Fibroblast of mammary gland (primary cell): Measurements from ENCODE around the gene THOC1.

Experiments
- DNase-seq: peaks from one replicate; pipeline ENCODE4 v3.0.0-alpha.2; 2010; ENCODE audit warnings: low read depth
- H3K4me3 ChIP-seq: 2 replicates; pipeline ENCODE4 v1.5.1; 2011; ENCODE audit warnings: low read depth, mild to moderate bottlenecking, low read length, moderate library complexity; ENCODE audit not compliant: control insufficient read depth
- CTCF ChIP-seq: conservative IDR thresholded peaks from 2 replicates; pipeline ENCODE4 v1.5.1; 2011; ENCODE audit warnings: low read depth, low read length, inconsistent platforms; ENCODE audit not compliant: control insufficient read depth, insufficient read depth

THOC1 gene

DNA sequence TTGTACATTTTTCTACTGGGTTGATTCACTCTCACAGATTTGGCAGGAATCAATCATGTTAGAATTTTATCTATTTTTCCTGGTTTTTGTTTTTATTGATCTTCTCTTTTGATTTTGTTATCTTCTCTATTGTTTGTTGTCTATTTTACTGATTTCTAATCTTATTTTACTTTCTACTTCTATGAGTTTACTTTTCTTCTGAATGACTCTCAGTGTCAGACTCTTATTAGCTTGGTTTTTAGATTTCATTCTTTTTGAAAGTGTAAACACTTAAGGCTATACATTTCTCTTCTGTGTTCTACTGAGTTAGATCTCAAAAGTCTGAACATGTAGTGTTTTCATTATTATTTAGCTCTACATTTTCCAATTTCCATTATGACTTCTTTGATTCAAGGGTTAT is 47.1 kb downstream of the THOC1 start:
- DNase-seq, result no peak
- no peak for TF ChIP-seq CTCF
- no peak overlapping the region for H3K4me3 ChIP-seq

- DNase-seq, result no peak
- no peak for TF ChIP-seq CTCF
Observed at GRCh38 chr18:217532-218336, 50.1 kb downstream of the THOC1 start.

DNA sequence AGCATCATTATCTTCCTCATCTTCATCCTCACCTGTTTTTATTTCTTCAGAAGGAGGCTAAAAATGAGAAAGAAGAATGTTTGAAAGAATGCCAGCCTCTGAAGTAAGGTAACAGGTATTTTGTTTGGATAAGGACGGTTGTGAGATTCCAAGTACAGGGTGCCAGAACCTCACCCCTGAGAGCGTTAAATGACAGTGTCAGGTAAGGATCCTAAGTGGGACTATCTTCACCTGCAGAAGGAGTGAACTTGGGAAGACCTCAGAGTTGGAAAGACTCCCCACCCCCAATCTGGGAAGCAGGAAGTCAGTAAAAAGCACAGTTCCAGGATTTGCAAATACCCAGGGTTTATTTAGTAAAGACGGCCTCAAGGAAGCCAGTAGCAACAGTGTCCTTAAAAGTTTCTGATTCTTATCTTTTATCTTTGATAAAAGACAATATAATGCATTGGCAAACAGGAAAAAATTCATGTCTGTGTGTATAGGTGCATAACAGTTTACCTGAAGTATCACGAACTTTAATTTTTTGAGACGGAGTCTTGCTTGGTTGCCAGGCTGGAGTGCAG is 52.3 kb downstream of the THOC1 start:
- DNase-seq, result no peak
- no peak for TF ChIP-seq CTCF
- no peak overlapping the region for H3K4me3 ChIP-seq

More at GRCh38 chr18:217532-218336, 50.1 kb downstream of the THOC1 start:
- H3K4me3 ChIP-seq, result no peak overlapping the region

DNA sequence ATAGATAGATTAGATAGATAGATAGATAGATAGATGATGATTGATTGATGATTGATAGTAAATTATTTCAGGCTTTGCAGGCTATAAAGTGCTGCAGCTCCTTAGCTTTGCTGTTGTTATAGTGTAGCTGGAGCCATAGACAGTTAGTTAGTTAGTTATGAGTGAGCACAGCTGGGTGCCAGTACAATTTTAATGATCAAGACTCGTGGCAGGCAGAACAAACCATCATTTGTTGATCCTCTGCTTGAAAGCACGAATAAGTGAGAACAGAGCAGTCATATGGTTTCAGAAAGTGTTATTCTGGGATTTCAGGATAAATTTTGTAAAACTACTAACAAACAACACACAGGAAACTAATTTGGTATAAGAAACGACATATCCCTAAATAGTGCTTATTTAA is 53.9 kb downstream of the THOC1 start:
- H3K4me3 ChIP-seq, result no peak overlapping the region
- no peak for DNase-seq
- TF ChIP-seq CTCF, result no peak

GRCh38 chr18:213505-213904 is 54.3 kb downstream of the THOC1 start:
- TF ChIP-seq CTCF, result no peak
- DNase-seq, result no peak
- H3K4me3 ChIP-seq, result no peak overlapping the region

DNA sequence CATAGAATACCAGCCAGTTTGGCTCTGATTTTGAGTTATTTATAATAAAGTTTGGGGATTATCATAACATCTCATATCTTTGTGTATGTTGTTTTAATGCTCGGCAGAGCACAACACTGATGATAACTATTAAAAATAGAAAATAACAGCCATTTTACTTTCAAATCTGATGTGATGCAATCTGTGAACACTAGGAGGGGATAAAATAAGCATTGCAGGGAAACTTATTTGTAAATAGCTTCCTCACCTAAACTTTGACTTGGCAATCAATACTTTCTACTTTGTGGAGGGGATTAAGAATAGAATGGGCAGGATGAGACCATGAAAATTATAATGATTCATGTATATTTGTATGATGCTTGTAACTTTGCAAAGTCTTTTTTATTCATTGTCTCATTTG is 55.1 kb downstream of the THOC1 start:
- no peak overlapping the region for H3K4me3 ChIP-seq
- DNase-seq, result no peak
- peak; percentile 30 for TF ChIP-seq CTCF

- DNase-seq, result no peak
- no peak overlapping the region for H3K4me3 ChIP-seq
- TF ChIP-seq CTCF, result no peak
Observed at GRCh38 chr18:211582-211981, 56.3 kb downstream of the THOC1 start.
